ENCODE results near the gene ACOXL.

GRCh38 chr2:110727923-110728322 is 4.5 kb upstream of the ACOXL start:
- TF ChIP-seq, protein P1, sequence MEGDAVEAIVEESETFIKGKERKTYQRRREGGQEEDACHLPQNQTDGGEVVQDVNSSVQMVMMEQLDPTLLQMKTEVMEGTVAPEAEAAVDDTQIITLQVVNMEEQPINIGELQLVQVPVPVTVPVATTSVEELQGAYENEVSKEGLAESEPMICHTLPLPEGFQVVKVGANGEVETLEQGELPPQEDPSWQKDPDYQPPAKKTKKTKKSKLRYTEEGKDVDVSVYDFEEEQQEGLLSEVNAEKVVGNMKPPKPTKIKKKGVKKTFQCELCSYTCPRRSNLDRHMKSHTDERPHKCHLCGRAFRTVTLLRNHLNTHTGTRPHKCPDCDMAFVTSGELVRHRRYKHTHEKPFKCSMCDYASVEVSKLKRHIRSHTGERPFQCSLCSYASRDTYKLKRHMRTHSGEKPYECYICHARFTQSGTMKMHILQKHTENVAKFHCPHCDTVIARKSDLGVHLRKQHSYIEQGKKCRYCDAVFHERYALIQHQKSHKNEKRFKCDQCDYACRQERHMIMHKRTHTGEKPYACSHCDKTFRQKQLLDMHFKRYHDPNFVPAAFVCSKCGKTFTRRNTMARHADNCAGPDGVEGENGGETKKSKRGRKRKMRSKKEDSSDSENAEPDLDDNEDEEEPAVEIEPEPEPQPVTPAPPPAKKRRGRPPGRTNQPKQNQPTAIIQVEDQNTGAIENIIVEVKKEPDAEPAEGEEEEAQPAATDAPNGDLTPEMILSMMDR (IDR thresholded peaks at IDR 0.05), result no peak
- TF ChIP-seq POLR2A (IDR thresholded peaks at IDR 0.05), result no peak

Measured in body of pancreas (tissue), 4 donors.